Natural killer cell (primary cell): Measurements from ENCODE around the gene EPB42. TPM values are rescaled to one million over a fixed set of nuclear protein-coding genes. Genes with fewer than 3 reads are reported as not detected.
"Not testable (repeated sequence)": the region's sequence is repeated elsewhere in the genome, so short reads cannot be mapped to it uniquely, and the experiment has no call there.

Source experiments
- ATAC-seq, 3 donors: fragments of 150-1000 bp in 2 of 3; fragments of 200-7000 bp in 1 of 3; cut with Tn5 transposase; 1 replicate in 1 of 3; 2 replicates in 2 of 3; pipeline ENCODE4 v1.10.0; 2021; ENCODE audit warnings: mild to moderate bottlenecking in 2 of 3, moderate library complexity in 2 of 3
- DNase-seq, 2 donors: peaks; one replicate each; pipeline versions ENCODE4 v3.0.0 to v3.0.0-alpha.2; 2013 to 2021; ENCODE audit warnings: mixed read lengths in 1 of 2
- H3K27ac ChIP-seq: one replicate; pipeline ENCODE4 v1.5.1; 2013; ENCODE audit warnings: mild to moderate bottlenecking, low read length
- H3K27me3 ChIP-seq: one replicate; pipeline ENCODE4 v1.6.1; 2013; ENCODE audit warnings: low read length; ENCODE audit not compliant: control insufficient read depth, insufficient read depth
- H3K36me3 ChIP-seq: one replicate; pipeline ENCODE4 v1.6.1; 2013; ENCODE audit warnings: low read length; ENCODE audit not compliant: control insufficient read depth, insufficient read depth
- H3K4me1 ChIP-seq: one replicate; pipeline ENCODE4 v1.6.1; 2013; ENCODE audit warnings: low read length; ENCODE audit not compliant: control insufficient read depth, insufficient read depth
- H3K4me3 ChIP-seq: one replicate; pipeline ENCODE4 v1.5.1; 2013; ENCODE audit warnings: low read length
- H3K9me3 ChIP-seq: one replicate; pipeline ENCODE4 v1.6.1; 2013; ENCODE audit warnings: low read length; ENCODE audit not compliant: control insufficient read depth, insufficient read depth
- H3K27ac Mint-ChIP-seq, 2 donors: one replicate each; pipeline ENCODE4 v1.8.0; 2022; ENCODE audit warnings: mild to moderate bottlenecking in 2 of 2, mixed read lengths in 2 of 2, moderate library complexity in 1 of 2
- H3K27me3 Mint-ChIP-seq, 2 donors: one replicate each; pipeline ENCODE4 v1.8.0; 2022; ENCODE audit warnings: low read depth in 2 of 2, mixed read lengths in 2 of 2
- H3K36me3 Mint-ChIP-seq: one replicate; pipeline ENCODE4 v1.8.0; 2022; ENCODE audit warnings: mixed read lengths
- H3K4me1 Mint-ChIP-seq, 2 donors: one replicate each; pipeline ENCODE4 v1.8.0; 2022; ENCODE audit warnings: mixed read lengths in 2 of 2
- H3K4me3 Mint-ChIP-seq: one replicate; pipeline ENCODE4 v1.8.0; 2022; ENCODE audit warnings: mild to moderate bottlenecking, moderate library complexity, mixed read lengths
- H3K9me3 Mint-ChIP-seq, 2 donors: one replicate each; pipeline ENCODE4 v1.8.0; 2022; ENCODE audit warnings: mixed read lengths in 2 of 2
- WGBS: methylation state at CpG from one replicate; pipeline ENCODE4 v1.1.7; 2013; ENCODE audit warnings: missing lambda C conversion rate; ENCODE audit not compliant: insufficient coverage; 5-methylcytosine and 5-hydroxymethylcytosine counted together
- intact Hi-C: fragments of 100-400 bp; cut with micrococcal nuclease; formaldehyde crosslinking; loops from one replicate; pipeline ENCODE4 v1.14.2; 2022
- total RNA-seq, 4 donors: library from RNA; stranded (reverse); fragments of 120-200 nt in 1 of 4; gene quantifications; one replicate each; pipeline versions ENCODE4 v1.2.3 to v1.2.4, GENCODE V29; 2013 to 2022
- TF ChIP-seq, protein P1 (sequence below): fragments of 200-600 bp; IDR thresholded peaks from one replicate; pipeline ENCODE4 v1.8.0; 2022; ENCODE audit warnings: antibody characterized with exemption

Gene EPB42
- total RNA-seq, 3 donors from 2014 or later (not counting 1 experiment from before 2014, with no cell fraction given): not detected

DNA sequence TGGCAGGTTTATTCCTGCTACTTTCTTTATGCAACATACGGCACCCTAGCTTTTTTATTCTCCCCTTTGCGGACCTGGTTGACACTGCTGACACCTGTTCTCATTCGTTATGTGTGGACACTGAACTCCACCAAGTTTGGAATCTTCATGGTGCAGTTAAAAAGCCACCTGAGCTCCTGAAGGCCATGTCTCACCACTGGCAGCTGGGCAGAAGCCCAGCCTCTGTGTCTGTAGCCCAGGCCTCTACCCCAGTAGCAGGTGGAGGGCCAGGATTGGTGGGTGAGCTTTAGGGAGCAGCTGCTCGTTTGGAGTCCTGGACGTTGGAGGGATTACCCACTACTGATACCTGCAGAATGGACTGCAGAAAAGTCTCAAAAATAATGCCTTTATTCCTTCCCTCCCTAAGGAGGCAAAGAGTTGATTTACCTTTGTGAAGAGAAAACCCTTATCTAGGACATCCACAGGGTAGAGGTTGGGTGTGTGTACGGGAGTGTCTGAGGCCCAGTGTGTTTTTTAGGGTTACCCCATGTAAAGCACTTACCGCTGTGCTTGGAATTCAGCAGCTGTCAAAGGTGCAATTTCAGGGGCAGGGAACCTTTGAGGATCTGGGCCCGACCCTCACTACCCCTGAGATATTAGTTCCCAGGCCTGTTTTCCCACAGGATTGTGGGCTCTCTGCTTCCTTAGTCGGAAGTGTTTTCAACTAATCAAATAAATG lies 36.3 kb downstream of the EPB42 start:
- Histone ChIP-seq H3K4me3 (no peak overlapping the region), H3K27me3 (no peaks in the 10 kb centered on the region), H3K4me1 (peaks cover 16% of the 10 kb centered on the region), H3K9me3 (no peaks in the 10 kb centered on the region), H3K36me3 (peaks cover 23% of the 10 kb centered on the region), H3K27ac (peak overlapping the region; percentile 93)
- Mint-ChIP-seq H3K4me3 (peak overlapping the region; percentile 89), H3K27ac (peak overlapping the region; percentile 91 to 96), H3K36me3 (no peaks in the 10 kb centered on the region), H3K27me3 (no peaks in the 10 kb centered on the region), H3K4me1 (peaks cover 29 to 43% of the 10 kb centered on the region in 2 donors), H3K9me3 (no peaks in the 10 kb centered on the region)
- ATAC-seq: no peak
- intact Hi-C loops: loop anchor here (5.0 kb wide), 1 partner anchor 77 kb away; the partner anchor contains the start of gene UBR1
- DNase-seq: peak in 1 of 2 donors; percentile 37
- WGBS: 90% methylated on average over 7 of the region's 9 CpGs
- TF ChIP-seq, protein P1, sequence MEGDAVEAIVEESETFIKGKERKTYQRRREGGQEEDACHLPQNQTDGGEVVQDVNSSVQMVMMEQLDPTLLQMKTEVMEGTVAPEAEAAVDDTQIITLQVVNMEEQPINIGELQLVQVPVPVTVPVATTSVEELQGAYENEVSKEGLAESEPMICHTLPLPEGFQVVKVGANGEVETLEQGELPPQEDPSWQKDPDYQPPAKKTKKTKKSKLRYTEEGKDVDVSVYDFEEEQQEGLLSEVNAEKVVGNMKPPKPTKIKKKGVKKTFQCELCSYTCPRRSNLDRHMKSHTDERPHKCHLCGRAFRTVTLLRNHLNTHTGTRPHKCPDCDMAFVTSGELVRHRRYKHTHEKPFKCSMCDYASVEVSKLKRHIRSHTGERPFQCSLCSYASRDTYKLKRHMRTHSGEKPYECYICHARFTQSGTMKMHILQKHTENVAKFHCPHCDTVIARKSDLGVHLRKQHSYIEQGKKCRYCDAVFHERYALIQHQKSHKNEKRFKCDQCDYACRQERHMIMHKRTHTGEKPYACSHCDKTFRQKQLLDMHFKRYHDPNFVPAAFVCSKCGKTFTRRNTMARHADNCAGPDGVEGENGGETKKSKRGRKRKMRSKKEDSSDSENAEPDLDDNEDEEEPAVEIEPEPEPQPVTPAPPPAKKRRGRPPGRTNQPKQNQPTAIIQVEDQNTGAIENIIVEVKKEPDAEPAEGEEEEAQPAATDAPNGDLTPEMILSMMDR: no peak

DNA sequence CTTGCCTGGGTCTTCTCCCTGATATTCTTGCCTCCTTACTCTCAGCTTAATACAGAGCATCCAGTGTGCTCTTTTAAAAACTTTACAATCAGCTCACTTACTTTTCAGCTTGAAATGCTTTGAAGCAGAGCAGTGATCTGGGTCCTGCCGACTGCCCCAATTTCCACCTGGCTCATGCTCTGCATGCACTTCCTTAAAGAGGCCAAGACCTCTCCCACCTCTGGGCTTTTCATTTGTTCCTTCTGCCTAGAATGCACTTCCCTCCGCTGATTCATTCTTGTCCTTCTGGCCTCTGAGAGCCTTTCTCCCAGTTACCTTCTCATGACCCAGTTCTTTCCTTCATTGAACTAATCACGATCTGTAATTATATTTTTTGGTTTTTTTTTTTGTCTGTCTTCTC lies 37.5 kb downstream of the EPB42 start:
- Histone ChIP-seq H3K27me3 (no peaks in the 10 kb centered on the region), H3K27ac (no peak overlapping the region), H3K4me1 (peaks cover 16% of the 10 kb centered on the region), H3K36me3 (peaks cover 25% of the 10 kb centered on the region), H3K9me3 (no peaks in the 10 kb centered on the region), H3K4me3 (no peak overlapping the region)
- no peak for DNase-seq
- H3K36me3 Mint-ChIP-seq: no peaks in the 10 kb centered on the region
- no peak overlapping the region for H3K4me3 Mint-ChIP-seq
- H3K27ac Mint-ChIP-seq: peak overlapping the region; percentile 91 to 96
- 89% methylated on average over 3 of the region's 3 CpGs for WGBS
- TF ChIP-seq, protein P1: no peak
- ATAC-seq: no peak
- H3K9me3 Mint-ChIP-seq: no peaks in the 10 kb centered on the region
- H3K27me3 Mint-ChIP-seq: no peaks in the 10 kb centered on the region
- H3K4me1 Mint-ChIP-seq: peaks cover 24 to 34% of the 10 kb centered on the region in 2 donors
- intact Hi-C loops: no loop called here

DNA sequence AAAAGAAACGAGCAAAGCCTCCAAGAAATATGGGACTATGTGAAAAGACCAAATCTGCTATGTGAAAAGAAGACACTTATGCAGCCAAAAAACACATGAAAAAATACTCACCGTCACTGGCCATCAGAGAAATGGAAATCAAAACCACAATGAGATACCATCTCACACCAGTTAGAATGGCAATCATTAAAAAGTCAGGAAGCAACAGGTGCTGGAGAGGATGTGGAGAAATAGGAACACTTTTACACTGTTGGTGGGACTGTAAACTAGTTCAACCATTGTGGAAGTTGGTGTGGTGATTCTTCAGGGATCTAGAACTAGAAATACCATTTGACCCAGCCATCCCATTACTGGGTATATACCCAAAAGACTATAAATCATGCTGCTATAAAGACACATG lies 43.7 kb downstream of the EPB42 start:
- not testable (repeated sequence) for H3K27ac Mint-ChIP-seq, H3K36me3 Mint-ChIP-seq

DNA sequence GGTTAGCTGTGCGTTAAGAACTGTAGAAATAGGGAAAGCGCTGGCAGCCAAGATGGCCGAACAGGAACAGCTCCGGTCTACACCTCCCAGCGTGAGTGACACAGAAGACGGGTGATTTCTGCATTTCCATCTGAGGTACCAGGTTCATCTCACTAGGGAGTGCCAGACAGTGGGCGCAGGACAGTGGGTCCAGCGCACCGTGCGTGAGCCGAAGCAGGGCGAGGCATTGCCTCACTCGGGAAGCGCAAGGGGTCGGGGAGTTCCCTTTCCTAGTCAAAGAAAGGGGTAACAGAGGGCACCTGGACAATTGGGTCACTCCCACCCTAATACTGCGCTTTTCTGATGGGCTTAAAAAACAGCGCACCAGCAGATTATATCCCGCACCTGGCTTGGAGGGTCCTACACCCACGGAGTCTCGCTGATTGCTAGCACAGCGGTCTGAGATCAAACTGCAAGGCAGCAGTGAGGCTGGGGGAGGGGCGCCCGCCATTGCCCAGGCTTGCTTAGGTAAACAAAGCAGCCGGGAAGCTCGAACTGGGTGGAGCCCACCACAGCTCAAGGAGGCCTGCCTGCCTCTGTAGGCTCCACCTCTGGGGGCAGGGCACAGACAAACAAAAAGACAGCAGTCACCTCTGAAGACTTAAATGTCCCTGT lies 45.0 kb downstream of the EPB42 start:
- H3K27ac Mint-ChIP-seq, intact Hi-C loops, H3K36me3 Mint-ChIP-seq: not testable (repeated sequence)

More for the DNA sequence above, 43.7 kb downstream of the EPB42 start:
- H3K27ac ChIP-seq, intact Hi-C loops, ATAC-seq, H3K9me3 Mint-ChIP-seq, H3K4me3 ChIP-seq, H3K4me1 Mint-ChIP-seq, H3K4me1 ChIP-seq, H3K27me3 Mint-ChIP-seq, H3K27me3 ChIP-seq, DNase-seq, H3K9me3 ChIP-seq, H3K4me3 Mint-ChIP-seq: not testable (repeated sequence)
- H3K36me3 ChIP-seq: peaks cover 38% of the 10 kb centered on the region
- no CpG with 5 or more reads among the region's 2 CpGs for WGBS

More for the DNA sequence above, 45.0 kb downstream of the EPB42 start:
- not testable (repeated sequence) for H3K4me1 ChIP-seq, H3K9me3 ChIP-seq, H3K27ac ChIP-seq, ATAC-seq, H3K4me3 ChIP-seq, H3K9me3 Mint-ChIP-seq, H3K4me1 Mint-ChIP-seq, H3K27me3 Mint-ChIP-seq, DNase-seq, H3K27me3 ChIP-seq, H3K4me3 Mint-ChIP-seq
- H3K36me3 ChIP-seq: peaks cover 38% of the 10 kb centered on the region
- WGBS: 99% methylated on average over 22 of the region's 25 CpGs
